Keratinocyte (primary cell): Measurements from ENCODE around the gene C11orf91. TPM values are rescaled to one million over a fixed set of nuclear protein-coding genes. Genes with fewer than 3 reads are reported as not detected.

ENCODE experiments used
- DNase-seq: peaks from one replicate; pipeline ENCODE4 v3.0.0-alpha.2; 2011; ENCODE audit warnings: low read depth, missing footprints, low spot score
- FAIRE-seq: peaks from 2 replicates; lab custom pipeline; 2011; peaks lifted over from hg19 to GRCh38; lab: Jason Lieb, UNC
- H2AFZ ChIP-seq: 2 replicates; pipeline ENCODE4 v1.6.0; 2012; ENCODE audit warnings: low read length, control low read depth, inconsistent platforms; ENCODE audit not compliant: control insufficient read depth
- H3K27ac ChIP-seq: 2 replicates; pipeline ENCODE4 v1.5.1; 2011; ENCODE audit warnings: low read length; ENCODE audit not compliant: control insufficient read depth, insufficient read depth
- H3K27me3 ChIP-seq: 3 replicates; pipeline ENCODE4 v1.6.0; 2011; ENCODE audit warnings: low read length; ENCODE audit not compliant: control insufficient read depth, insufficient read depth; ENCODE audit errors: extremely low read depth
- H3K36me3 ChIP-seq, 2 experiments: 2 replicates in 1 of 2; 3 replicates in 1 of 2; pipeline ENCODE4 v1.5.1; 2011; ENCODE audit warnings: low read length in 2 of 2, mild to moderate bottlenecking in 1 of 2; ENCODE audit not compliant: control insufficient read depth in 2 of 2, insufficient read depth in 2 of 2; ENCODE audit errors: extremely low read depth in 1 of 2
- H3K4me1 ChIP-seq: 3 replicates; pipeline ENCODE4 v1.5.1; 2011; ENCODE audit warnings: low read length; ENCODE audit not compliant: control insufficient read depth, insufficient read depth; ENCODE audit errors: extremely low read depth
- H3K4me2 ChIP-seq: 3 replicates; pipeline ENCODE4 v1.6.0; 2011; ENCODE audit warnings: low read depth, low read length; ENCODE audit not compliant: control insufficient read depth, insufficient read depth; ENCODE audit errors: extremely low read depth
- H3K4me3 ChIP-seq, 3 experiments: fragments of 200-600 bp in 1 of 3; sonication (generic) in 1 of 3; 2 replicates in 2 of 3; 3 replicates in 1 of 3; pipeline ENCODE4 v1.5.1; 2011 to 2016; ENCODE audit warnings: low read length in 3 of 3, mild to moderate bottlenecking in 3 of 3, control low read depth in 2 of 3, inconsistent platforms in 1 of 3, low read depth in 1 of 3, mixed read lengths in 1 of 3, mixed run types in 1 of 3, moderate library complexity in 1 of 3; ENCODE audit not compliant: control insufficient read depth in 2 of 3, insufficient read depth in 2 of 3; ENCODE audit errors: extremely low read depth in 1 of 3
- H3K79me2 ChIP-seq: 2 replicates; pipeline ENCODE4 v1.6.0; 2012; ENCODE audit warnings: low read length; ENCODE audit not compliant: control insufficient read depth, insufficient read depth
- H3K9ac ChIP-seq: 3 replicates; pipeline ENCODE4 v1.6.0; 2011; ENCODE audit warnings: low read length; ENCODE audit not compliant: control insufficient read depth, insufficient read depth; ENCODE audit errors: extremely low read depth
- H3K9me1 ChIP-seq: 3 replicates; pipeline ENCODE4 v1.6.0; 2011; ENCODE audit warnings: low read length; ENCODE audit not compliant: control insufficient read depth, insufficient read depth; ENCODE audit errors: extremely low read depth
- H3K9me3 ChIP-seq: 2 replicates; pipeline ENCODE4 v1.5.1; 2012; ENCODE audit warnings: low read depth, low read length; ENCODE audit not compliant: control insufficient read depth
- H4K20me1 ChIP-seq: 3 replicates; pipeline ENCODE4 v1.6.0; 2011; ENCODE audit warnings: low read length; ENCODE audit not compliant: control insufficient read depth, insufficient read depth; ENCODE audit errors: extremely low read depth
- CTCF ChIP-seq, 3 experiments: IDR thresholded peaks in 1 of 3; conservative IDR thresholded peaks in 1 of 3; optimal IDR thresholded peaks in 1 of 3; 2 replicates in 2 of 3; 3 replicates in 1 of 3; pipeline versions ENCODE3 to v1.5.1; 2011; ENCODE audit warnings: low read length in 3 of 3, mild to moderate bottlenecking in 3 of 3, moderate library complexity in 2 of 3, control low read depth in 1 of 3, inconsistent platforms in 1 of 3; ENCODE audit not compliant: insufficient read depth in 2 of 3; ENCODE audit errors: extremely low read depth in 1 of 3
- EZH2 ChIP-seq: IDR thresholded peaks from one replicate; pipeline ENCODE4 v1.6.1; 2012; ENCODE audit warnings: inconsistent platforms, mild to moderate bottlenecking, low read length, moderate library complexity
- dilution Hi-C: fragments of 300-500 bp; cut with MboI; formaldehyde crosslinking; loops from one replicate; pipeline ENCODE4 v1.7.0; 2020; ENCODE audit warnings: low sequenced_read_pairs; ENCODE audit not compliant: extremely low pct_ligation_motif_present
- polyA plus RNA-seq, 5 experiments: library from polyadenylated mRNA; depleted of rRNA in 3 of 5; stranded (reverse) in 3 of 5; stranded (forward) in 1 of 5; unstranded in 1 of 5; fragments of >200 nt; gene quantifications; 1 replicate in 1 of 5; 2 replicates in 3 of 5; 3 replicates in 1 of 5; pipeline versions ENCODE4 v1.2.1 to v1.2.3, GENCODE V29; 2011 to 2012; ENCODE audit warnings: missing spikeins in 2 of 5, low read depth in 1 of 5, low replicate concordance in 1 of 5

C11orf91 gene
- polyA plus RNA-seq, 1 donor (not counting 4 experiments of a cell fraction or from before 2014, with no cell fraction given) = 0.10 TPM

- Histone ChIP-seq H3K9ac (peak overlapping the region; percentile 20), H3K4me3 (no peak overlapping the region), H3K4me2 (no peak overlapping the region), H4K20me1 (peaks cover 8% of the 10 kb centered on the region), H3K4me1 (peaks cover 76% of the 10 kb centered on the region), H3K9me3 (no peaks in the 10 kb centered on the region), H2AFZ (no peak overlapping the region), H3K27me3 (no peaks in the 10 kb centered on the region), H3K36me3 (peaks cover 19 to 39% of the 10 kb centered on the region in 2 experiments), H3K79me2 (peaks cover 89% of the 10 kb centered on the region), H3K27ac (peak overlapping the region; percentile 79), H3K9me1 (peaks cover 4% of the 10 kb centered on the region)
- TF ChIP-seq EZH2 (no peak), CTCF (optimal IDR thresholded peaks at IDR 0.05 in 1 of 3, IDR thresholded peaks at IDR 0.05 in 1 of 3, conservative IDR thresholded peaks at IDR 0.05 in 1 of 3; ENCODE audit: extremely low read depth in 1 of 3, insufficient read depth in 2 of 3, low read length in 3 of 3) (no peak)
- FAIRE-seq = no peak
- DNase-seq = no peak
- dilution Hi-C loops = no loop called here
Measured at GRCh38 chr11:33721984-33722383, 21.4 kb upstream of the C11orf91 start.

- DNase-seq (no peak), FAIRE-seq (no peak)
- H3K4me3 ChIP-seq = no peak overlapping the region
- peak overlapping the region; percentile 20 for H3K9ac ChIP-seq
- no peaks in the 10 kb centered on the region for H3K27me3 ChIP-seq
- peaks cover 90% of the 10 kb centered on the region for H3K79me2 ChIP-seq
- dilution Hi-C loops = no loop called here
- H3K9me3 ChIP-seq = no peaks in the 10 kb centered on the region
- peaks cover 10% of the 10 kb centered on the region for H4K20me1 ChIP-seq
- H3K4me2 ChIP-seq = no peak overlapping the region
- H3K9me1 ChIP-seq = peaks cover 4% of the 10 kb centered on the region
- peaks cover 19 to 45% of the 10 kb centered on the region in 2 experiments for H3K36me3 ChIP-seq
- H3K27ac ChIP-seq = peak overlapping the region; percentile 79
- peaks cover 82% of the 10 kb centered on the region for H3K4me1 ChIP-seq
- H2AFZ ChIP-seq = no peak overlapping the region
- no peak for TF ChIP-seq CTCF (optimal IDR thresholded peaks at IDR 0.05 in 1 of 3, IDR thresholded peaks at IDR 0.05 in 1 of 3, conservative IDR thresholded peaks at IDR 0.05 in 1 of 3; ENCODE audit: extremely low read depth in 1 of 3, insufficient read depth in 2 of 3, low read length in 3 of 3)
- no peak for TF ChIP-seq EZH2
Measured at GRCh38 chr11:33721426-33721825, 20.8 kb upstream of the C11orf91 start.
